Colon (tissue), 2 donors: Measurements from ENCODE around the gene EN2.
"Not testable (repeated sequence)": the region's sequence is repeated elsewhere in the genome, so short reads cannot be mapped to it uniquely, and the experiment has no call there.

Source experiments
- FAIRE-seq: peaks from 2 replicates; lab custom pipeline; 2012; peaks lifted over from hg19 to GRCh38; lab: Jason Lieb, UNC
- donor health status: control.
- donor health status: control.

Gene EN2

GRCh38 chr7:155426543-155427410 is 31.2 kb upstream of the EN2 start:
- FAIRE-seq: no peak

- no peak for FAIRE-seq
Observed at GRCh38 chr7:155427411-155428038, 30.4 kb upstream of the EN2 start.

GRCh38 chr7:155428171-155428834 is 29.6 kb upstream of the EN2 start:
- FAIRE-seq: no peak

- FAIRE-seq: no peak
Observed at GRCh38 chr7:155429651-155430050, 28.3 kb upstream of the EN2 start.

GRCh38 chr7:155430606-155431005 is 27.3 kb upstream of the EN2 start:
- FAIRE-seq: no peak

- no peak for FAIRE-seq
Observed at GRCh38 chr7:155431231-155431630, 26.7 kb upstream of the EN2 start.

GRCh38 chr7:155431711-155432110 is 26.2 kb upstream of the EN2 start:
- FAIRE-seq: no peak

- no peak for FAIRE-seq
Observed at GRCh38 chr7:155435110-155435509, 22.8 kb upstream of the EN2 start.

- no peak for FAIRE-seq
Observed at GRCh38 chr7:155437836-155438235, 20.1 kb upstream of the EN2 start.

- no peak for FAIRE-seq
Observed at GRCh38 chr7:155438777-155439176, 19.2 kb upstream of the EN2 start.

GRCh38 chr7:155439311-155440017 is 18.5 kb upstream of the EN2 start:
- FAIRE-seq: no peak

GRCh38 chr7:155440018-155440410 is 17.9 kb upstream of the EN2 start:
- no peak for FAIRE-seq

GRCh38 chr7:155441856-155442255 is 16.1 kb upstream of the EN2 start:
- FAIRE-seq: no peak

GRCh38 chr7:155444746-155445145 is 13.2 kb upstream of the EN2 start:
- no peak for FAIRE-seq

- not testable (repeated sequence) for FAIRE-seq
Observed at GRCh38 chr7:155445606-155446005, 12.3 kb upstream of the EN2 start.

GRCh38 chr7:155447603-155448002 is 10.3 kb upstream of the EN2 start:
- no peak for FAIRE-seq

GRCh38 chr7:155448632-155449007 is 9.3 kb upstream of the EN2 start:
- no peak for FAIRE-seq

- FAIRE-seq: no peak
Observed at GRCh38 chr7:155449008-155449868, 8.7 kb upstream of the EN2 start.

GRCh38 chr7:155449869-155450557 is 7.9 kb upstream of the EN2 start:
- FAIRE-seq: no peak

GRCh38 chr7:155450558-155450969 is 7.4 kb upstream of the EN2 start:
- FAIRE-seq: no peak
